Measurements from ENCODE around the gene MAP3K7. TPM values are rescaled to one million over a fixed set of nuclear protein-coding genes. Genes with fewer than 3 reads are reported as not detected.

Gene MAP3K7
- total RNA-seq, 3 donors from 2014 or later = 16.1 to 21.0 (median 20.8) TPM

DNA sequence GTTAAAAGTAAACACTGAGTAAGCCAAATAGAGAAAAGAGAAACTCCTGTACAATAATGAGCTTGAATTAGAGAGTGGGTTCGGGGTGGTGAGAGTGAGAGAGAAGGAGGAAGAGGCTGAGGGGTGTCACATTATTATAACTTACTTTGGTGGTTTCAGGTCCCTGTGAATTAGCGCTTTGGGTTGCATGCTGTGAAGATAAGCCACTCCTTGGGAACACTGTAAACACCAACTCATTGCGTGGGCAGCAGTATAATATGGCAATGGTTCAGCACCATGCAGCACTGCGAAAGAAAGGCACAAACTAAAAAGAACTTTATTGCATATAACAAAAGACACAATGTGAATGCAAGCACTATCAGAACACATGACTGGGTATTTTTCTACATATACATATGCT lies 26.9 kb downstream of the MAP3K7 start:
- no peak overlapping the region for H3K4me3 ChIP-seq
- no peaks in the 10 kb centered on the region for H3K36me3 ChIP-seq (ENCODE audit: low read depth)
- ATAC-seq (no peak), DNase-seq (no peak)
- H3K9me3 ChIP-seq = no peaks in the 10 kb centered on the region
- intact Hi-C loops (cut with DNase I, micrococcal nuclease) = no loop called here
- TF ChIP-seq, protein P1, sequence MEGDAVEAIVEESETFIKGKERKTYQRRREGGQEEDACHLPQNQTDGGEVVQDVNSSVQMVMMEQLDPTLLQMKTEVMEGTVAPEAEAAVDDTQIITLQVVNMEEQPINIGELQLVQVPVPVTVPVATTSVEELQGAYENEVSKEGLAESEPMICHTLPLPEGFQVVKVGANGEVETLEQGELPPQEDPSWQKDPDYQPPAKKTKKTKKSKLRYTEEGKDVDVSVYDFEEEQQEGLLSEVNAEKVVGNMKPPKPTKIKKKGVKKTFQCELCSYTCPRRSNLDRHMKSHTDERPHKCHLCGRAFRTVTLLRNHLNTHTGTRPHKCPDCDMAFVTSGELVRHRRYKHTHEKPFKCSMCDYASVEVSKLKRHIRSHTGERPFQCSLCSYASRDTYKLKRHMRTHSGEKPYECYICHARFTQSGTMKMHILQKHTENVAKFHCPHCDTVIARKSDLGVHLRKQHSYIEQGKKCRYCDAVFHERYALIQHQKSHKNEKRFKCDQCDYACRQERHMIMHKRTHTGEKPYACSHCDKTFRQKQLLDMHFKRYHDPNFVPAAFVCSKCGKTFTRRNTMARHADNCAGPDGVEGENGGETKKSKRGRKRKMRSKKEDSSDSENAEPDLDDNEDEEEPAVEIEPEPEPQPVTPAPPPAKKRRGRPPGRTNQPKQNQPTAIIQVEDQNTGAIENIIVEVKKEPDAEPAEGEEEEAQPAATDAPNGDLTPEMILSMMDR (IDR thresholded peaks at IDR 0.05) = no peak
- H3K4me1 ChIP-seq (ENCODE audit: low read depth) = no peaks in the 10 kb centered on the region

DNA sequence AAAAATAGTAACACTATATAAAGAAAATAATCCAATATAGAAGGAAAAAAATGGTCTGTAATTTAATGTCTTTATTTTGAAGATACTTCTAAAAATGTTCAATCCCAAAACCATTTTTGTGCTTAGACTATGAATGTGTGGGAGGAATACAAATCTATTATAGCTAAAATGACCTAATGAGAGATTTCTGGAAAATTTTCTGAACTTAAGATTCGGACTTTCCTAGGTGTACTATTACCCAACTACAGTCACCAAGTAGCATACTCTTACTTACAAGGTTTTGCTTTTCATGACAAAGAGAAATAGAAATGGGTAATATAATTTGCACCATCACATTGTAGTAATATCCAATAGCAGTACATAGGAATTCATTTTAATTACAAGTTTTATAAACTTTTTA lies 29.9 kb downstream of the MAP3K7 start:
- H3K4me1 ChIP-seq (ENCODE audit: low read depth) = no peaks in the 10 kb centered on the region
- TF ChIP-seq, protein P1 (IDR thresholded peaks at IDR 0.05) = no peak
- no peaks in the 10 kb centered on the region for H3K36me3 ChIP-seq (ENCODE audit: low read depth)
- intact Hi-C loops (cut with DNase I, micrococcal nuclease) = no loop called here
- H3K4me3 ChIP-seq = no peak overlapping the region
- ATAC-seq (no peak), DNase-seq (no peak)
- no peaks in the 10 kb centered on the region for H3K9me3 ChIP-seq

DNA sequence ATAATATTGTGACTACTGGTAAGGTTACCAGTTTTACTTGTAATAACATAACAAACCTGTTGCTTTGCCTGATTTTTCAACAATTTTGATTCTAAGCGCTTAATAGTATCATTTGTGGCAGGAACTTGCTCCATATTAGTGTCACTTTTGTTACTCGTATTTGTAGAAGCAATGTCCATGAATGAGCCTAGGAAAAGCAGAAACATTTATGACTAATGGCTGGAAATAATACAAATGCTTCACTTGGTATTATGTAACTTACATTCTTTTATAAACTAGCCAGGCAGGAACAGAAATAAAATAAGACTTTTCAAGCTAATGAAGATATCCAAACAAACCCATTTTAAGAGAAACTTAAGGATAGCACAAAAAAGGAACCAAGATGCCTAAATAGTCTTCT lies 38.9 kb downstream of the MAP3K7 start:
- Histone ChIP-seq H3K36me3 (ENCODE audit: low read depth) (no peaks in the 10 kb centered on the region), H3K9me3 (no peaks in the 10 kb centered on the region), H3K4me3 (no peak overlapping the region), H3K4me1 (ENCODE audit: low read depth) (no peaks in the 10 kb centered on the region)
- intact Hi-C loops (cut with DNase I, micrococcal nuclease) = no loop called here
- ATAC-seq (no peak), DNase-seq (no peak)
- TF ChIP-seq, protein P1 (IDR thresholded peaks at IDR 0.05) = no peak

DNA sequence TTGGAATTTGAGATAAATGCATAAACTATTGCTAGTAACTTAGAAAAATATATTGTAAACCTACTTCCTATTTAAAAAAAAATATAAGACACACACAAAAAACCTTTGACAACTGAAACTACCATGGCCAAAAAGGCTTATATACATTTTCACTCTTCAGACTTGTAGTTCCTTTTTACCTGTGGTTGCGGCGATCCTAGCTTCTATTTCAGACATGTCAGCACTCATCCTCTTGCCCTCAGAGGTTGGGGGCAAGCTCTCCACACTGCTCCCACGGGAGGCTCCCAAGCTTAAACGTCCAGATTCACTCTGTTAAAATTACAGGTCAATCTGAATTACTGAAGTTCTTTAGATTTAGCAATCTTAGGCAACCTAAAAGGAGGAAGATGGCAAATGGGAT lies 39.8 kb downstream of the MAP3K7 start:
- ATAC-seq (no peak), DNase-seq (no peak)
- Histone ChIP-seq H3K4me3 (no peak overlapping the region), H3K36me3 (ENCODE audit: low read depth) (no peaks in the 10 kb centered on the region), H3K4me1 (ENCODE audit: low read depth) (no peaks in the 10 kb centered on the region), H3K9me3 (no peaks in the 10 kb centered on the region)
- intact Hi-C loops (cut with DNase I, micrococcal nuclease) = no loop called here
- TF ChIP-seq, protein P1 (IDR thresholded peaks at IDR 0.05) = no peak

DNA sequence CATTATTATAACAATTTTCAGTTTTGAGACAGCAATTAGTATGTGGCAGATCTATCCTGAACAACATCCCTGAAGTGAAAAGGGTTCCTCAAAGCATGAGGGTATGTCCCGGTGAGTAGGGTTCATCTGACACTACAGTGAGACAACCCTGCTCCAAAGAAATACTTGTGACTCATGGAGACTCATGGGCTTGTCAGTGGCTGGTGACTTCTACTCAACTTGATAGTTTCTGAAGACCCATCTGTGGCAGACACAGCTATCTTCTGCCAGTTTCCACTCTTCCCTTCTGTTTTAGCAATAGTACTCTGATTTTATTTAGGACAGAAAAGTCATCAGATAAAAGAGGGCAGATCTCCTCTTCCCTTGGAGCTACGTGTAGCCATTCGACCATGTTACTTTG lies 41.4 kb downstream of the MAP3K7 start:
- no peaks in the 10 kb centered on the region for H3K36me3 ChIP-seq (ENCODE audit: low read depth)
- ATAC-seq = no peak

More for the DNA sequence above, 41.4 kb downstream of the MAP3K7 start:
- no peak for DNase-seq
- no peak overlapping the region for H3K4me3 ChIP-seq
- intact Hi-C loops (cut with DNase I, micrococcal nuclease) = no loop called here
- TF ChIP-seq, protein P1 (IDR thresholded peaks at IDR 0.05) = no peak
- no peaks in the 10 kb centered on the region for H3K4me1 ChIP-seq (ENCODE audit: low read depth)
- H3K9me3 ChIP-seq = no peaks in the 10 kb centered on the region
